ENCODE data around the gene PMP22. TPM values are rescaled to one million over a fixed set of nuclear protein-coding genes. Genes with fewer than 3 reads are reported as not detected.

Gene PMP22
- total RNA-seq, result not detected

- no peak within 1 kb of the TSS for H3K4me3 Mint-ChIP-seq
- no peaks in the 10 kb centered on the region for H3K9me3 Mint-ChIP-seq
- no peak within 1 kb of the TSS for H3K27ac Mint-ChIP-seq
- POLR2A ChIA-PET, result no interaction called here
- H3K36me3 Mint-ChIP-seq (ENCODE audit: low read depth), result no peaks in the 10 kb centered on the region
- no peak for DNase-seq
- H3K4me1 Mint-ChIP-seq, result peaks cover 6% of the 10 kb centered on the region
- H3K27me3 Mint-ChIP-seq, result peaks cover 56% of the 10 kb centered on the region
- CTCF ChIA-PET, result no interaction called here
Measured at GRCh38 chr17:15265131-15265530, at the start of gene PMP22. TSS of gene PMP22 (minus strand) at chr17:15265326. CDS start at chr17:15260727, 4,599 bp downstream.

GRCh38 chr17:15311996-15312395, 46.9 kb upstream of the PMP22 start:
- Mint-ChIP-seq H3K9me3 (no peaks in the 10 kb centered on the region), H3K36me3 (ENCODE audit: low read depth) (no peaks in the 10 kb centered on the region), H3K27ac (no peak overlapping the region), H3K4me3 (no peak overlapping the region), H3K27me3 (no peaks in the 10 kb centered on the region), H3K4me1 (no peaks in the 10 kb centered on the region)
- CTCF ChIA-PET, result no interaction called here
- no peak for DNase-seq
- POLR2A ChIA-PET, result no interaction called here

GRCh38 chr17:15309793-15310192, 44.7 kb upstream of the PMP22 start:
- Mint-ChIP-seq H3K27ac (no peak overlapping the region), H3K4me1 (peaks cover 2% of the 10 kb centered on the region), H3K36me3 (ENCODE audit: low read depth) (no peaks in the 10 kb centered on the region), H3K4me3 (no peak overlapping the region), H3K27me3 (no peaks in the 10 kb centered on the region), H3K9me3 (no peaks in the 10 kb centered on the region)
- ChIA-PET CTCF (no interaction called here), POLR2A (no interaction called here)
- no peak for DNase-seq

- CTCF ChIA-PET, result no interaction called here
- H3K27ac Mint-ChIP-seq, result no peak overlapping the region
Measured at GRCh38 chr17:15309236-15309635, 44.1 kb upstream of the PMP22 start.

GRCh38 chr17:15308758-15309157, 43.6 kb upstream of the PMP22 start:
- no peaks in the 10 kb centered on the region for H3K36me3 Mint-ChIP-seq (ENCODE audit: low read depth)
- H3K4me1 Mint-ChIP-seq, result peaks cover 2% of the 10 kb centered on the region
- ChIA-PET CTCF (interaction anchor here (0.5 kb wide), 1 partner anchor 32 kb away, joined by 3 read pairs; no protein-coding TSS in a partner anchor), POLR2A (no interaction called here)
- no peaks in the 10 kb centered on the region for H3K27me3 Mint-ChIP-seq
- no peak for DNase-seq
- no peak overlapping the region for H3K27ac Mint-ChIP-seq
- no peak overlapping the region for H3K4me3 Mint-ChIP-seq
- H3K9me3 Mint-ChIP-seq, result no peaks in the 10 kb centered on the region

More at GRCh38 chr17:15309236-15309635, 44.1 kb upstream of the PMP22 start:
- peaks cover 2% of the 10 kb centered on the region for H3K4me1 Mint-ChIP-seq
- DNase-seq, result no peak
- no peaks in the 10 kb centered on the region for H3K36me3 Mint-ChIP-seq (ENCODE audit: low read depth)
- H3K4me3 Mint-ChIP-seq, result no peak overlapping the region
- no peaks in the 10 kb centered on the region for H3K27me3 Mint-ChIP-seq
- POLR2A ChIA-PET, result no interaction called here
- no peaks in the 10 kb centered on the region for H3K9me3 Mint-ChIP-seq

- Mint-ChIP-seq H3K27ac (no peak overlapping the region), H3K27me3 (no peaks in the 10 kb centered on the region), H3K4me3 (no peak overlapping the region), H3K4me1 (peaks cover 2% of the 10 kb centered on the region), H3K36me3 (ENCODE audit: low read depth) (no peaks in the 10 kb centered on the region), H3K9me3 (no peaks in the 10 kb centered on the region)
- DNase-seq, result no peak
- POLR2A ChIA-PET, result no interaction called here
- CTCF ChIA-PET, result no interaction called here
Measured at GRCh38 chr17:15307710-15308111, 42.6 kb upstream of the PMP22 start.

- no peaks in the 10 kb centered on the region for H3K36me3 Mint-ChIP-seq (ENCODE audit: low read depth)
- peaks cover 2% of the 10 kb centered on the region for H3K27me3 Mint-ChIP-seq
- DNase-seq, result no peak
- ChIA-PET POLR2A (no interaction called here), CTCF (no interaction called here)
- no peaks in the 10 kb centered on the region for H3K9me3 Mint-ChIP-seq
- no peak overlapping the region for H3K27ac Mint-ChIP-seq
- H3K4me3 Mint-ChIP-seq, result no peak overlapping the region
- H3K4me1 Mint-ChIP-seq, result peaks cover 2% of the 10 kb centered on the region
Measured at GRCh38 chr17:15303851-15304250, 38.7 kb upstream of the PMP22 start.

GRCh38 chr17:15303268-15303667, 38.1 kb upstream of the PMP22 start:
- H3K4me3 Mint-ChIP-seq, result no peak overlapping the region
- H3K4me1 Mint-ChIP-seq, result peaks cover 2% of the 10 kb centered on the region
- no peak overlapping the region for H3K27ac Mint-ChIP-seq
- H3K27me3 Mint-ChIP-seq, result peaks cover 2% of the 10 kb centered on the region
- ChIA-PET CTCF (no interaction called here), POLR2A (no interaction called here)
- no peaks in the 10 kb centered on the region for H3K9me3 Mint-ChIP-seq
- DNase-seq, result no peak
- H3K36me3 Mint-ChIP-seq (ENCODE audit: low read depth), result no peaks in the 10 kb centered on the region

- no peak overlapping the region for H3K27ac Mint-ChIP-seq
- POLR2A ChIA-PET, result no interaction called here
- CTCF ChIA-PET, result no interaction called here
- H3K9me3 Mint-ChIP-seq, result no peaks in the 10 kb centered on the region
- H3K4me1 Mint-ChIP-seq, result peaks cover 2% of the 10 kb centered on the region
- DNase-seq, result no peak
- H3K27me3 Mint-ChIP-seq, result peaks cover 2% of the 10 kb centered on the region
- H3K36me3 Mint-ChIP-seq (ENCODE audit: low read depth), result no peaks in the 10 kb centered on the region
- no peak overlapping the region for H3K4me3 Mint-ChIP-seq
Measured at GRCh38 chr17:15301845-15302244, 36.7 kb upstream of the PMP22 start.

GRCh38 chr17:15298176-15298575, 33.0 kb upstream of the PMP22 start:
- no peak for DNase-seq
- CTCF ChIA-PET, result no interaction called here
- no peaks in the 10 kb centered on the region for H3K9me3 Mint-ChIP-seq
- no peak overlapping the region for H3K4me3 Mint-ChIP-seq
- no peak overlapping the region for H3K27ac Mint-ChIP-seq
- POLR2A ChIA-PET, result no interaction called here
- no peaks in the 10 kb centered on the region for H3K36me3 Mint-ChIP-seq (ENCODE audit: low read depth)
- H3K27me3 Mint-ChIP-seq, result peaks cover 2% of the 10 kb centered on the region
- H3K4me1 Mint-ChIP-seq, result no peaks in the 10 kb centered on the region

GRCh38 chr17:15293558-15293957, 28.4 kb upstream of the PMP22 start:
- Mint-ChIP-seq H3K27ac (no peak overlapping the region), H3K9me3 (no peaks in the 10 kb centered on the region), H3K4me3 (no peak overlapping the region), H3K36me3 (ENCODE audit: low read depth) (no peaks in the 10 kb centered on the region), H3K4me1 (no peaks in the 10 kb centered on the region), H3K27me3 (peaks cover 5% of the 10 kb centered on the region)
- ChIA-PET POLR2A (no interaction called here), CTCF (no interaction called here)
- no peak for DNase-seq

GRCh38 chr17:15291674-15292361, 26.7 kb upstream of the PMP22 start:
- H3K27ac Mint-ChIP-seq, result no peak overlapping the region
- POLR2A ChIA-PET, result no interaction called here
- no peaks in the 10 kb centered on the region for H3K36me3 Mint-ChIP-seq (ENCODE audit: low read depth)
- peaks cover 5% of the 10 kb centered on the region for H3K27me3 Mint-ChIP-seq
- H3K4me3 Mint-ChIP-seq, result no peak overlapping the region
- no peaks in the 10 kb centered on the region for H3K9me3 Mint-ChIP-seq
- DNase-seq, result no peak
- H3K4me1 Mint-ChIP-seq, result no peaks in the 10 kb centered on the region
- CTCF ChIA-PET, result no interaction called here

- no peaks in the 10 kb centered on the region for H3K4me1 Mint-ChIP-seq
- no peaks in the 10 kb centered on the region for H3K36me3 Mint-ChIP-seq (ENCODE audit: low read depth)
- H3K4me3 Mint-ChIP-seq, result no peak overlapping the region
- no peaks in the 10 kb centered on the region for H3K9me3 Mint-ChIP-seq
- no peak for DNase-seq
- CTCF ChIA-PET, result no interaction called here
- POLR2A ChIA-PET, result no interaction called here
- no peak overlapping the region for H3K27ac Mint-ChIP-seq
- H3K27me3 Mint-ChIP-seq, result peaks cover 5% of the 10 kb centered on the region
Measured at GRCh38 chr17:15290605-15291004, 25.5 kb upstream of the PMP22 start.

All from activated CD4-positive, alpha-beta T cell treated with anti-CD3 and anti-CD28 coated beads, Interleukin-2, amount 10 ng/mL, durations not matched to agents 7 days and 5 days (primary cell).